Hepatocyte (in vitro differentiated cells): ENCODE results near the gene ZNF474. TPM values are rescaled to one million over a fixed set of nuclear protein-coding genes. Genes with fewer than 3 reads are reported as not detected.
A peak's percentile ranks its signal among the peaks of the same experiment; 100 is the strongest.

Experiments
- DNase-seq: peaks from one replicate; pipeline ENCODE4 v3.0.0-alpha.2; 2016; ENCODE audit warnings: low spot score
- H2AFZ ChIP-seq: fragments of 200-600 bp; sonication (generic); 2 replicates; pipeline ENCODE4 v1.6.0; 2016; ENCODE audit warnings: antibody characterized with exemption, mild to moderate bottlenecking
- H3K27ac ChIP-seq: fragments of 200-600 bp; sonication (generic); 2 replicates; pipeline ENCODE4 v1.5.1; 2016; ENCODE audit warnings: mild to moderate bottlenecking
- H3K27me3 ChIP-seq: fragments of 200-600 bp; sonication (generic); 2 replicates; pipeline ENCODE4 v1.6.1; 2016
- H3K36me3 ChIP-seq: fragments of 200-600 bp; sonication (generic); replicated peaks from 2 replicates; pipeline ENCODE4 v1.5.1; 2016; ENCODE audit warnings: low read depth; ENCODE audit not compliant: insufficient read depth
- H3K4me1 ChIP-seq: fragments of 200-600 bp; sonication (generic); 2 replicates; pipeline ENCODE4 v1.5.1; 2016; ENCODE audit warnings: mild to moderate bottlenecking, moderate library complexity; ENCODE audit not compliant: insufficient read depth
- H3K4me2 ChIP-seq: fragments of 200-600 bp; sonication (generic); 2 replicates; pipeline ENCODE4 v1.6.0; 2016
- H3K4me3 ChIP-seq: fragments of 200-600 bp; sonication (generic); 2 replicates; pipeline ENCODE4 v1.5.1; 2016; ENCODE audit warnings: mild to moderate bottlenecking
- H3K79me2 ChIP-seq: fragments of 200-600 bp; sonication (generic); 2 replicates; pipeline ENCODE4 v1.6.0; 2017; ENCODE audit warnings: mild to moderate bottlenecking
- H3K9me2 ChIP-seq: fragments of 200-600 bp; sonication (generic); replicated peaks from 2 replicates; pipeline ENCODE4 v1.6.0; 2017; ENCODE audit warnings: mild to moderate bottlenecking; ENCODE audit not compliant: insufficient read depth
- H3K9me3 ChIP-seq: fragments of 200-600 bp; sonication (generic); 2 replicates; pipeline ENCODE4 v1.5.1; 2016; ENCODE audit warnings: low read depth, mild to moderate bottlenecking
- H4K20me1 ChIP-seq: fragments of 200-600 bp; sonication (generic); 2 replicates; pipeline ENCODE4 v1.6.0; 2016; ENCODE audit warnings: mild to moderate bottlenecking; ENCODE audit not compliant: insufficient read depth, poor library complexity, severe bottlenecking
- CTCF ChIP-seq: fragments of 200-600 bp; sonication (generic); IDR thresholded peaks from 2 replicates; pipeline ENCODE4 v1.5.1; 2016; ENCODE audit warnings: antibody characterized with exemption, mild to moderate bottlenecking; ENCODE audit not compliant: poor library complexity
- EZH2 ChIP-seq: fragments of 200-600 bp; sonication (generic); IDR thresholded peaks from 2 replicates; pipeline ENCODE4 v1.6.1; 2016; ENCODE audit warnings: antibody characterized with exemption, mild to moderate bottlenecking, borderline replicate concordance
- EZH2phosphoT487 ChIP-seq: fragments of 200-600 bp; sonication (generic); IDR thresholded peaks from one replicate; pipeline ENCODE4 v1.6.1; 2018; ENCODE audit warnings: antibody characterized with exemption, mild to moderate bottlenecking, low read depth, moderate library complexity; ENCODE audit not compliant: unreplicated experiment, severe bottlenecking
- WGBS: methylation state at CpG from one replicate; pipeline ENCODE4 v1.1.6; 2016; ENCODE audit warnings: low lambda C conversion rate; ENCODE audit errors: missing lambda C conversion rate; 5-methylcytosine and 5-hydroxymethylcytosine counted together
- polyA plus RNA-seq: library from polyadenylated mRNA; unstranded; fragments of >200 nt; fragmentation: Nextera tagmentation; extraction: Ambion mirVana; gene quantifications from 2 replicates; pipeline ENCODE4 v1.2.1, GENCODE V29; 2016
- total RNA-seq: library from RNA; depleted of rRNA; stranded (reverse); fragments of >200 nt; gene quantifications from 2 replicates; pipeline ENCODE4 v1.2.3, GENCODE V29; 2014

Gene ZNF474
- total and polyA plus RNA-seq, 2 experiments from 2014 or later: 0.43 to 2.8 TPM

- Histone ChIP-seq H3K27ac (peak overlapping the region; percentile 56), H3K4me1 (peaks cover 9% of the 10 kb centered on the region), H3K9me2 (no peaks in the 10 kb centered on the region), H3K36me3 (no peaks in the 10 kb centered on the region), H3K4me2 (peak overlapping the region; percentile 50), H3K79me2 (no peaks in the 10 kb centered on the region), H2AFZ (no peak overlapping the region), H4K20me1 (no peaks in the 10 kb centered on the region), H3K27me3 (no peaks in the 10 kb centered on the region), H3K9me3 (no peaks in the 10 kb centered on the region), H3K4me3 (no peak overlapping the region)
- 49% methylated on average over 7 of the region's 7 CpGs for WGBS
- TF ChIP-seq EZH2 (no peak), EZH2phosphoT487 (no peak), CTCF (no peak)
- peak; percentile 32 for DNase-seq
Observed at GRCh38 chr5:122183098-122183787, 53.9 kb downstream of the ZNF474 start.

- Histone ChIP-seq H3K36me3 (no peaks in the 10 kb centered on the region), H3K4me3 (no peak overlapping the region), H3K4me2 (peak overlapping the region; percentile 50), H3K27me3 (no peaks in the 10 kb centered on the region), H3K79me2 (no peaks in the 10 kb centered on the region), H3K4me1 (peaks cover 9% of the 10 kb centered on the region), H3K27ac (peak overlapping the region; percentile 56), H2AFZ (no peak overlapping the region), H3K9me3 (no peaks in the 10 kb centered on the region), H3K9me2 (no peaks in the 10 kb centered on the region), H4K20me1 (no peaks in the 10 kb centered on the region)
- TF ChIP-seq CTCF: no peak
- TF ChIP-seq EZH2: no peak
- no peak for TF ChIP-seq EZH2phosphoT487
- DNase-seq: no peak
Observed at GRCh38 chr5:122183788-122184170, 54.4 kb downstream of the ZNF474 start.

- 96% methylated on average over 5 of the region's 5 CpGs for WGBS
Observed at GRCh38 chr5:122184676-122185255, 55.4 kb downstream of the ZNF474 start.

More at GRCh38 chr5:122184676-122185255, 55.4 kb downstream of the ZNF474 start:
- TF ChIP-seq CTCF: no peak
- no peak for TF ChIP-seq EZH2
- no peak for TF ChIP-seq EZH2phosphoT487
- H3K4me3 ChIP-seq: no peak overlapping the region
- peaks cover 9% of the 10 kb centered on the region for H3K4me1 ChIP-seq
- no peak for DNase-seq
- H3K27ac ChIP-seq: no peak overlapping the region
- no peaks in the 10 kb centered on the region for H3K27me3 ChIP-seq
- no peaks in the 10 kb centered on the region for H4K20me1 ChIP-seq
- no peak overlapping the region for H2AFZ ChIP-seq
- no peak overlapping the region for H3K4me2 ChIP-seq
- no peaks in the 10 kb centered on the region for H3K79me2 ChIP-seq
- no peaks in the 10 kb centered on the region for H3K9me2 ChIP-seq
- H3K36me3 ChIP-seq: no peaks in the 10 kb centered on the region
- no peaks in the 10 kb centered on the region for H3K9me3 ChIP-seq
